ENCODE data around the gene MAPKAP1. TPM values are rescaled to one million over a fixed set of nuclear protein-coding genes. Genes with fewer than 3 reads are reported as not detected.

MAPKAP1 gene
- polyA plus RNA-seq, 1 donor from 2014 or later, result 57.5 TPM

DNA sequence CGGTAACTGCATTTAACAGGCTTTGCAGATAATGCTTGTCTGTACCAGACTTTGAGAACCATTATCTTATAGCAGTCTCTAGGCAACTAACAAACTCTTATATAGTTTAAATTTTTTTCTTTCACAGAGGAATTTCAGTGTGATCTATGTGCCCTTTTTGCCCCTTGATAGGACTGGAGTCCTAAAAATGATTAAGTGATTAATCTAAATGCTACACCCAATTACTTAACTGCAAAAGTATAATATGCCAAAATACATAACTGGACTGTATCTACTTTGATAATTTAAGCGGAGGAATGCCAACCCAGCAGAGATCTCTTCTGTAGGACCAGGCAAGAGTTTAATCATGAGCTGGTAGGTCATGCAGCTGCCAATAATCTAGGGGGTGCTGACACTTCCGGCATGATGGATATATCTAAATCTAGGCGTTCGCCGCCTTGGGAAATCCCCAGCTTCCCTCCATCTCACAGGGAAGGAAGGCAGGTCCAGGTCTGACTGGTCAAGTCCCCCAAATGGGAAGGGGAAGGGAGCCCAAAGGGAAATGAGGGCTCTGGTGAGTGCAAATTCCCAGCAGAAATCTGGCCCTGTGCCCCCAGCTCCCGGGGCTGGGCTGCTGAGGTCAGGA is 239.8 kb downstream of the MAPKAP1 start:
- Histone ChIP-seq H3K36me3 (ENCODE audit: insufficient read depth, low read length) (no peaks in the 10 kb centered on the region), H3K9me2 (ENCODE audit: insufficient read depth, low read length) (no peaks in the 10 kb centered on the region), H3K9me3 (ENCODE audit: low read length) (no peaks in the 10 kb centered on the region), H4K20me1 (ENCODE audit: insufficient read depth) (no peaks in the 10 kb centered on the region), H2AFZ (ENCODE audit: low read depth, low read length) (no peak overlapping the region), H3K27ac (ENCODE audit: low read length) (no peak overlapping the region), H3K27me3 (ENCODE audit: insufficient read depth, low read depth, low read length) (no peaks in the 10 kb centered on the region), H3K4me2 (ENCODE audit: low read length) (no peak overlapping the region), H3K9ac (ENCODE audit: low read length) (no peak overlapping the region), H3K4me3 (ENCODE audit: low read length) (no peak overlapping the region), H3F3A (ENCODE audit: insufficient read depth, low read length, poor library complexity, severe bottlenecking) (no peaks in the 10 kb centered on the region), H3K79me2 (replicated peaks; ENCODE audit: insufficient read depth, low read length) (no peaks in the 10 kb centered on the region)
- TF ChIP-seq POLR2AphosphoS5 (IDR thresholded peaks at IDR 0.05) (no peak), RAD21 (conservative IDR thresholded peaks at IDR 0.05) (no peak), EP300 (conservative IDR thresholded peaks at IDR 0.05; ENCODE audit: poor library complexity, severe bottlenecking) (no peak), MXI1 (conservative IDR thresholded peaks at IDR 0.05; ENCODE audit: poor library complexity, severe bottlenecking) (no peak), TAF1 (IDR thresholded peaks at IDR 0.05; ENCODE audit: low read depth) (no peak), SMC3 (conservative IDR thresholded peaks at IDR 0.05; ENCODE audit: poor library complexity) (no peak), CTCF (IDR thresholded peaks at IDR 0.05; ENCODE audit: poor library complexity, severe bottlenecking) (no peak), EZH2 (IDR thresholded peaks at IDR 0.05; ENCODE audit: borderline replicate concordance, insufficient read depth, low read length, poor library complexity, severe bottlenecking) (no peak)
- TF ChIP-seq, protein P1, sequence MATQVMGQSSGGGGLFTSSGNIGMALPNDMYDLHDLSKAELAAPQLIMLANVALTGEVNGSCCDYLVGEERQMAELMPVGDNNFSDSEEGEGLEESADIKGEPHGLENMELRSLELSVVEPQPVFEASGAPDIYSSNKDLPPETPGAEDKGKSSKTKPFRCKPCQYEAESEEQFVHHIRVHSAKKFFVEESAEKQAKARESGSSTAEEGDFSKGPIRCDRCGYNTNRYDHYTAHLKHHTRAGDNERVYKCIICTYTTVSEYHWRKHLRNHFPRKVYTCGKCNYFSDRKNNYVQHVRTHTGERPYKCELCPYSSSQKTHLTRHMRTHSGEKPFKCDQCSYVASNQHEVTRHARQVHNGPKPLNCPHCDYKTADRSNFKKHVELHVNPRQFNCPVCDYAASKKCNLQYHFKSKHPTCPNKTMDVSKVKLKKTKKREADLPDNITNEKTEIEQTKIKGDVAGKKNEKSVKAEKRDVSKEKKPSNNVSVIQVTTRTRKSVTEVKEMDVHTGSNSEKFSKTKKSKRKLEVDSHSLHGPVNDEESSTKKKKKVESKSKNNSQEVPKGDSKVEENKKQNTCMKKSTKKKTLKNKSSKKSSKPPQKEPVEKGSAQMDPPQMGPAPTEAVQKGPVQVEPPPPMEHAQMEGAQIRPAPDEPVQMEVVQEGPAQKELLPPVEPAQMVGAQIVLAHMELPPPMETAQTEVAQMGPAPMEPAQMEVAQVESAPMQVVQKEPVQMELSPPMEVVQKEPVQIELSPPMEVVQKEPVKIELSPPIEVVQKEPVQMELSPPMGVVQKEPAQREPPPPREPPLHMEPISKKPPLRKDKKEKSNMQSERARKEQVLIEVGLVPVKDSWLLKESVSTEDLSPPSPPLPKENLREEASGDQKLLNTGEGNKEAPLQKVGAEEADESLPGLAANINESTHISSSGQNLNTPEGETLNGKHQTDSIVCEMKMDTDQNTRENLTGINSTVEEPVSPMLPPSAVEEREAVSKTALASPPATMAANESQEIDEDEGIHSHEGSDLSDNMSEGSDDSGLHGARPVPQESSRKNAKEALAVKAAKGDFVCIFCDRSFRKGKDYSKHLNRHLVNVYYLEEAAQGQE (IDR thresholded peaks at IDR 0.05; ENCODE audit: borderline replicate concordance), result no peak

GRCh38 chr9:125466411-125466810 is 240.6 kb downstream of the MAPKAP1 start:
- Histone ChIP-seq H3K9me3 (ENCODE audit: low read length) (no peaks in the 10 kb centered on the region), H3F3A (ENCODE audit: insufficient read depth, low read length, poor library complexity, severe bottlenecking) (no peaks in the 10 kb centered on the region), H3K9ac (ENCODE audit: low read length) (no peak overlapping the region), H3K4me2 (ENCODE audit: low read length) (no peak overlapping the region), H3K36me3 (ENCODE audit: insufficient read depth, low read length) (no peaks in the 10 kb centered on the region), H3K27me3 (ENCODE audit: insufficient read depth, low read depth, low read length) (no peaks in the 10 kb centered on the region), H2AFZ (ENCODE audit: low read depth, low read length) (no peak overlapping the region), H3K9me2 (ENCODE audit: insufficient read depth, low read length) (no peaks in the 10 kb centered on the region), H3K79me2 (replicated peaks; ENCODE audit: insufficient read depth, low read length) (no peaks in the 10 kb centered on the region), H3K4me3 (ENCODE audit: low read length) (no peak overlapping the region), H4K20me1 (ENCODE audit: insufficient read depth) (no peaks in the 10 kb centered on the region), H3K27ac (ENCODE audit: low read length) (no peak overlapping the region)
- TF ChIP-seq, protein P1 (IDR thresholded peaks at IDR 0.05; ENCODE audit: borderline replicate concordance), result no peak
- TF ChIP-seq CTCF (IDR thresholded peaks at IDR 0.05; ENCODE audit: poor library complexity, severe bottlenecking) (no peak), SMC3 (conservative IDR thresholded peaks at IDR 0.05; ENCODE audit: poor library complexity) (no peak), MXI1 (conservative IDR thresholded peaks at IDR 0.05; ENCODE audit: poor library complexity, severe bottlenecking) (no peak), POLR2AphosphoS5 (IDR thresholded peaks at IDR 0.05) (no peak), EP300 (conservative IDR thresholded peaks at IDR 0.05; ENCODE audit: poor library complexity, severe bottlenecking) (no peak), RAD21 (conservative IDR thresholded peaks at IDR 0.05) (no peak), TAF1 (IDR thresholded peaks at IDR 0.05; ENCODE audit: low read depth) (no peak), EZH2 (IDR thresholded peaks at IDR 0.05; ENCODE audit: borderline replicate concordance, insufficient read depth, low read length, poor library complexity, severe bottlenecking) (no peak)
